HG03342 (cell line): ENCODE results near the gene IQGAP3.
"Not testable (repeated sequence)": the region's sequence is repeated elsewhere in the genome, so short reads cannot be mapped to it uniquely, and the experiment has no call there.

ENCODE experiments used
- ATAC-seq: cut with Tn5 transposase; IDR thresholded peaks from one replicate; pipeline ENCODE4 v1.9.1; 2021; ENCODE audit warnings: mild to moderate bottlenecking, moderate library complexity; ENCODE audit not compliant: unreplicated experiment

The IQGAP3 gene, protein sequence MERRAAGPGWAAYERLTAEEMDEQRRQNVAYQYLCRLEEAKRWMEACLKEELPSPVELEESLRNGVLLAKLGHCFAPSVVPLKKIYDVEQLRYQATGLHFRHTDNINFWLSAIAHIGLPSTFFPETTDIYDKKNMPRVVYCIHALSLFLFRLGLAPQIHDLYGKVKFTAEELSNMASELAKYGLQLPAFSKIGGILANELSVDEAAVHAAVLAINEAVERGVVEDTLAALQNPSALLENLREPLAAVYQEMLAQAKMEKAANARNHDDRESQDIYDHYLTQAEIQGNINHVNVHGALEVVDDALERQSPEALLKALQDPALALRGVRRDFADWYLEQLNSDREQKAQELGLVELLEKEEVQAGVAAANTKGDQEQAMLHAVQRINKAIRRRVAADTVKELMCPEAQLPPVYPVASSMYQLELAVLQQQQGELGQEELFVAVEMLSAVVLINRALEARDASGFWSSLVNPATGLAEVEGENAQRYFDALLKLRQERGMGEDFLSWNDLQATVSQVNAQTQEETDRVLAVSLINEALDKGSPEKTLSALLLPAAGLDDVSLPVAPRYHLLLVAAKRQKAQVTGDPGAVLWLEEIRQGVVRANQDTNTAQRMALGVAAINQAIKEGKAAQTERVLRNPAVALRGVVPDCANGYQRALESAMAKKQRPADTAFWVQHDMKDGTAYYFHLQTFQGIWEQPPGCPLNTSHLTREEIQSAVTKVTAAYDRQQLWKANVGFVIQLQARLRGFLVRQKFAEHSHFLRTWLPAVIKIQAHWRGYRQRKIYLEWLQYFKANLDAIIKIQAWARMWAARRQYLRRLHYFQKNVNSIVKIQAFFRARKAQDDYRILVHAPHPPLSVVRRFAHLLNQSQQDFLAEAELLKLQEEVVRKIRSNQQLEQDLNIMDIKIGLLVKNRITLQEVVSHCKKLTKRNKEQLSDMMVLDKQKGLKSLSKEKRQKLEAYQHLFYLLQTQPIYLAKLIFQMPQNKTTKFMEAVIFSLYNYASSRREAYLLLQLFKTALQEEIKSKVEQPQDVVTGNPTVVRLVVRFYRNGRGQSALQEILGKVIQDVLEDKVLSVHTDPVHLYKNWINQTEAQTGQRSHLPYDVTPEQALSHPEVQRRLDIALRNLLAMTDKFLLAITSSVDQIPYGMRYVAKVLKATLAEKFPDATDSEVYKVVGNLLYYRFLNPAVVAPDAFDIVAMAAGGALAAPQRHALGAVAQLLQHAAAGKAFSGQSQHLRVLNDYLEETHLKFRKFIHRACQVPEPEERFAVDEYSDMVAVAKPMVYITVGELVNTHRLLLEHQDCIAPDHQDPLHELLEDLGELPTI (N-terminal part only)

DNA sequence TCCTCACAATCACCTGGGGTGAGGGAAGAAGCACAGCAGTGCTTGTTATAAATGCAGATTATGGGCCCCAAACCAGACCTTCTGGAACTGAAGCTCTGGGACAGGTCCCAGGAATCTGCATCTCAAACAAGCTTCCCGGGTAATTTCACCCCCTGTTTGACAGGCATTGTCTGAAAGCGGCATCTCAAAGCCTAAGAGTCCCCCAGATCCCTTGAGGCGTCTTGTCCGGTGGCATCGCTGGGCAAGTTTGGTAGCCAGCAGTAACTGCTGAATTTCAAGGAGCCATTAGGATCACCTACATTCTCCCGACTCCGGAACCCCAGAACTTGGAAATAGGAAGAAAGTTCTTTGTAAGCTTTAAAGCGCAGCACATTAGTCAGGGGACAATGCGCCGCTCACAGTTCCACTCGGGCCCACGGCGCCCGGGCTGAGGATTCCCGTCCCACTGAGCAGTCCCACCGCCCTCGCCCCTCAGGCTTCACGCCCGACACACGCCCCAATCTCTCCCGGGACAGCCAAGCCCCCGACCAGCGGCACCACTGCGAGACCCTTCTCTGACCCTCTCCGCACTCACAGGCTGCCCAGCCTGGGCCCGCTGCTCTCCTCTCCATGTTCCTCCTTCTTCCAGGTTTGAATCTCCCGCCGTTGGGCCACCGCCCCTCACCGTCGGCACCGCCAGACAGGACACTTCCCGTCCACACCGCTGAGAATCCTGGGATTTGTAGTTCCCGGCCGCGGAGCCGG is at the start of gene IQGAP3:
TSS of gene IQGAP3 (minus strand) at position 647 of the 744 bp plus-strand sequence. CDS start at position 611, 36 bp downstream.
- peak; percentile 74 for ATAC-seq

DNA sequence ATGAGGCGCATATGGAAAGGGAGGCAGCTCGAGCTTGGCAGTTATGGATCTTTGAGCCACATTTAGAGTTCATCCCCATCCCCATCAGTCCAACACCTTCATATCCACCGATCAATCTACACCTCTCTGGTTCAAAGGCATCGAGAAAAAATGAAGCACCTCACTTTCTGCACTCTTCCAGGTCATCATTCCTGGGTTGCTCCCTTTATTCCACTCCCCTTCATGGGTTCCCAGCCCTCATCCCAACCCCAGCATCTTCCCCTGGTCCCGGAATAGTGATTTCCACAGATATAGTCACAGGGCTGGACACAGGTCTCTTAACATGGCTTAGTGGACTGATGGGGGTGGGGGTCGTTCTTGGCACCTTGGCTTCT is 47.2 kb upstream of the IQGAP3 start:
- ATAC-seq = no peak

DNA sequence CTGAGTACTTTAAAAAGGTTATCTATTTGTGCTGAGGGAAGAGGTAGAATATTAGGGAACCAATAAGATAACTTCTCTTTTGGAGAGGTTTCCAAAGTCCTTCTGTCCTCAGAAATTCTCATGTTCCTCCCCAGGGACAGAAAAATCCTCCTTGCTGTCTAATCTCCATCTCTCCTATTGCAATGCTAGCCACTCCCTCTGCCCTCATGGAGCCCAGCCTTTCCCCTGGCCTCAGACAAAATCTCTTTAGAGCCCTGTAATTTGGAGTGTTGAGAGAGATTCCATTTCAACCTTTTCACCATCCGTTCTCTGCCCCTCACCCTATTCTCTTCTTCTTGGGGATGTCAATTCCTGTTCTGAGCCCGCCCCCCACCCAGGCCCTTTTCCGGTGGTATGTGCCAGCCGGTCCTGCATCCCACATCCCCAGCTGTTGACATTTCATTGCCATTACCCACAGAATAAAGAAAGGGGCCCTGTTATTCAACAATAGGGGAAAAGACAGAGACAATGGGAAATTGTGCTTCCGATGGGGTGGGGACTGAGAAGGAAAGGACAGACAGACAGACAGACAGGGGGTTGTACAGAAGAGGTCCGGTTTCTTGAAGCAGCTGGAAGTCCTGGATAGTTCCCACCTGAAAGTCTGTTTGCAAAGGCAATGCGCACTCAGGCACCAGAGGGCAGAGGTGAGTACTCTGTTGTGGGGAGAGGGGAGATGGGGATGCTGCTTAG is 46.7 kb upstream of the IQGAP3 start, which contains the start of gene HAPLN2:
TSS of gene HAPLN2 (plus strand) at position 563 of the 729 bp plus-strand sequence. CDS start 4,076 bp downstream, outside the sequence.
- no peak for ATAC-seq

DNA sequence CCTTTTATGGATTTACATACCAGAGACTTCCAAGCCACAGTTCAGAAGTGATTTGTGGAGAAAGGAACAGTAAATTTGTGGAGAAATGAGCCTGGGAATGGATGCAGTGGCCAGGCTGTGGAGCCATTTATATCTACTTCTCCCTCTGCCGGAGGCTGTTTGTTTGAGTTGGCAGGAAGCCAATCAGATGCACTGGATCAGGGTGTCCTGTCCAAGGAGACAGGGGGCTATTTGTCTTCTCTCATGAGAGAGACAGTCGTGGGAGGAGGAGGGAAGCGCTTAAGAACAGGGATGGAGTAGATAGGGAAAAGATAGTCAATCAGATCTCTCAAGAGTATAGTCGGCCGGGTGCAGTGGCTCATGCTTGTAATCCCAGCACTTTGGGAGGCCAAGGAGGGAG is 44.1 kb upstream of the IQGAP3 start:
- no peak for ATAC-seq

DNA sequence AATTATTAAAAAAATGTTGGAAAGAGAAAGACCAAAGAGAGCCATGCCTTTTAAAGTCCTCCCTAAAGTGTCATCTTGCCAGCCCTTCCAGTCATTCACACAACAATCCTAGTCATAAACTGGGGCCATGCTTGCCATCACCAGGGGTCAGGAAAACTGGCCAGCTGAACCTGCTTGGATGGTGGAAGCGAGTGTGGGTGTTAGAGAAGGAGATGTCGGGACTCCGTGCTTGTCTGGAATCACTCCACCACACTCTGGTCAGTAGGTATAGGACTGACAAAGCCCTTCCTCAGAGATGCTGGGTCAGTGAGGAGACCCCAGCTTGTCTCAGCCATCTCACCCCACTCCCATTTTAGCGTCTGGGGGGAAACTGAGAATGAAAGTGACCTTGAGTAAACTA is 43.6 kb upstream of the IQGAP3 start:
- no peak for ATAC-seq

DNA sequence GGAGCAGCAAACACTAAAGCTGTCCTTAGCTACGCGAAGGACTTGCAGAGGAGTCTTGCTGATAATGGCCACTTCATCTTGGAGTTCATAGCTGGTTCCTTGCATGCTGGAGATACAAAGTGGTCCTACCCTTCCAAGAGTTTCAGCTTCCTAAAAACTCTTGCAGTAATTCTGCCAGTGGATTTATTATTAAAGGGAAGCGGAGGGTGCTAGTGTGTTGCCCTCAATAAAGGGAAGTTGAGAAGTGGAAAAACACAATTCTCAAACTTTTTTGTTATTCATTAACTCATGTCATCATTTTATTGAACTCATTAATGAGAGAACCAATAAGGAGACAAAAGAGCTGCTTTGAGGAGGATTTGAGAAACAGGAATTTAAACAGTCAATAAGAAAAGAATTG is 40.3 kb upstream of the IQGAP3 start:
- ATAC-seq = no peak

DNA sequence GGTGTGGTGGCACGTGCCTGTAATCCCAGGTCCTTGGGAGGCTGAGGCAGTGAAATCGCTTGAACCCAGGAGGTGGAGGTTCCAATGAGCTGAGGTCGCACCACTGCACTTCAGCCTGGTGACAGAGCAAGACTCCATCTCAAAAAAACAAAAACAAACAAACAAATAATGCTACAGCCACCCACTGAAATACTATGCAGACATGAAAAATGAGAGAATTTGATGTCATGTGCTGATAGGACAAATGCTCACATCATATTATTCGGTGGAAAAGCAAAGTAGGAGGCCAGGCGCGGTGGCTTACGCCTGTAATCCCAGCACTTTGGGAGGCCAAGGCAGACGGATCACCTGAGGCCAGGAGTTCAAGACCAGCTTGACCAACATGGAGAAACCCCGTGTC is 37.7 kb upstream of the IQGAP3 start:
- ATAC-seq = not testable (repeated sequence)

DNA sequence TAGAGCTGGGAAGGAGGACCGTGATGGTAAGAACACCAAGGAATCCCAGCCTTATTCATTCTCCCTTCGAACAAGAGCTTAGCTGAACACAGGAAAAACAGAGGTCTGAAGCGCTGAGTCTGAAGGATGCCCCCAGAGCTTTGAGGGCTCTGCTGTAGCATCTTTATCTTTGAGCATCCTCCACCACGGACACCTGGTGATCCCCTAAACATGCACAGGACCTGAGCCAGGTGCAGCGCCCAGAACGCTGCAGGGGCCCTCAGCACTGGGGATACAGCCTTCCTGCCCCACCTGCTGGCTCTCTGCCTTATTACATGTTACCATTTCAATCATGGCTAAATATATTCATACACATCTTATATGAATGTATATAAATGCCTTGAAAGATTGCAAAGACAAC is 36.6 kb upstream of the IQGAP3 start:
- peak; percentile 53 for ATAC-seq

DNA sequence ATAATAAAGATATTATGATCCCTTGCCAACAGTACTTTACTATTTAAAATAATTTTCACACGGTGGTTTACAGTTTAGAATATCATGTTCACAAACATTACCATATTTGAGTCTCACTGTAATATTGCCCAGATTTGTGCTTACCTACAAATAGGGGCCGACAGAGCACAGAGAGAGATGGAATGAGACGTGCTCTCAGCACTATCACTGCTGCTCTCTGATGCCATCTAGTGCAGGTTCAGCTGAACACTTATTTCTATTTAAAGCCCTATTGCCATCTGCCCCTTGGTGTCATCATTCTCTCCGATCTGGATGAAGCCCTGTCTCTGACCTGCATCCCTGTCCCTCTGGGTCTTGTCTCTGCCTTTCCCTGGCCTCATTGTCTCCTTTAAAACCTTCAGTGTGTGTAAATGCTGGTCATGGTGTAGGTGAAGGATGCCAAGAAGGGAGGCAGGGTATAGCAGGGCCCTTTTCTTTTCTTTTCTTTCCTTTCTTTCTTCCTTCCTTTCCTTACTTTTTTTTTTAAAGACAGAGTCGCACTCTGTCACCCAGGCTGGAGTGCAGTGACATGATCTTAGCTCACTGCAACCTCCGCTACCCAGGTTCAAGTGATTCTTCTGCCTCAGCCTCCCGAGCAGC is 35.8 kb upstream of the IQGAP3 start:
- peak; percentile 67 for ATAC-seq

DNA sequence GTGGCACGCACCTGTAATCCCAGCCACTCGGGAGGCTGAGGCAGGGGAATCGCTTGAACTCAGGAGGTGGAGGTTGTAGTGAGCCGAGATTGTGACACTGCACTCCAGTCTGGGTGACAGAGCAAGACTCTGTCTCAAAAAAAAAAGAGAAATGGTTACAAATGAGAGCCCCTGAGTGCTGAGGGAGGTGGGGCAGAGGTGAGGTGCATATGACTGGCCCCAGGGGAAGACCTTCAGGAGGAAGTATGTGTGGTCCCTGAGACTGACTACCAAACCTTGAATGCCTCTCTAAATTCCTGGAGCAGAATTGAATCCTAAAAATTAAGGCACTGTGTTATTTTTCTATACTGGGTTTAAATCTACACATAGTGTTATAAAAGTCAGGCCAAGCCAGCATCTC is 35.0 kb upstream of the IQGAP3 start:
- ATAC-seq = not testable (repeated sequence)

DNA sequence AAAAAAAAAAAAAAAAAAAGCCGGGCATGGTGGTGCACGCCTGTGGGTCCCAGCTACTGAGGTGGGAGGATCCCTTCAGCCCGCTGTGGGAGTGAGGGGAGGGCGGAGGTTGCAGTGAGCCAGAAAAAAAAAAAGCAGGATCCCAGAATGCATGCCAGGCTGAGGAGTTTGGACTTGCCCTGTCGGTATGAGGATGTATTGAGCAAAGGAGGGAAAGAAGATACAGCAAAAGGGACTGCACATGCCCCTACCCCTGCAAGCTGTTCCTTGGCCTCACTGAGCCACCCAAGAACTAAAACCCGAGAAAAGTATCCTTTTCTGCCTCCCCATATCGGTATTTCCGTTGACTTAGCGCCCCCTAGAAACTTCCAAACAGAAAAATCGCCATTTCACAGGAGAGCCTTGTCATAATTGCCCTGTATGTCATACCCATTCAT is 30.2 kb upstream of the IQGAP3 start:
- no peak for ATAC-seq

DNA sequence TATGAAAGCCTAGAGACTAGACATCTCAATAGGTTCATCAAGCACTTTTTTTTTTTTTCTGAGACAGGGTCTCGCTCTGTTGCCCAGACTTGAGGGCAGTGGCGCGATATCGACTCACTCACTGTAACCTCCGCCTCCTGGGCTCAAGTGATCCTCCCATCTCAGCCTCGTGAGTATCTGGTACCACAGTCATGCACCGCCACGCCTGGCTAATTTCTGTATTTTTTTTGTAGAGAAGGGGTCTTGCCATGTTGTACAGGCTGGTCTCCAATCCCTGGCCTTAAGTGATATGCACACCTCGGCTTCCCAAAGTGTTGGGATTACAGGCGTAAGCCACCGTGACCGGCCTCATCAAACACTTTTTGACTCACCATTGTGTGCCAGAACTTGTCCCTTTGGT is 29.5 kb upstream of the IQGAP3 start:
- no peak for ATAC-seq

DNA sequence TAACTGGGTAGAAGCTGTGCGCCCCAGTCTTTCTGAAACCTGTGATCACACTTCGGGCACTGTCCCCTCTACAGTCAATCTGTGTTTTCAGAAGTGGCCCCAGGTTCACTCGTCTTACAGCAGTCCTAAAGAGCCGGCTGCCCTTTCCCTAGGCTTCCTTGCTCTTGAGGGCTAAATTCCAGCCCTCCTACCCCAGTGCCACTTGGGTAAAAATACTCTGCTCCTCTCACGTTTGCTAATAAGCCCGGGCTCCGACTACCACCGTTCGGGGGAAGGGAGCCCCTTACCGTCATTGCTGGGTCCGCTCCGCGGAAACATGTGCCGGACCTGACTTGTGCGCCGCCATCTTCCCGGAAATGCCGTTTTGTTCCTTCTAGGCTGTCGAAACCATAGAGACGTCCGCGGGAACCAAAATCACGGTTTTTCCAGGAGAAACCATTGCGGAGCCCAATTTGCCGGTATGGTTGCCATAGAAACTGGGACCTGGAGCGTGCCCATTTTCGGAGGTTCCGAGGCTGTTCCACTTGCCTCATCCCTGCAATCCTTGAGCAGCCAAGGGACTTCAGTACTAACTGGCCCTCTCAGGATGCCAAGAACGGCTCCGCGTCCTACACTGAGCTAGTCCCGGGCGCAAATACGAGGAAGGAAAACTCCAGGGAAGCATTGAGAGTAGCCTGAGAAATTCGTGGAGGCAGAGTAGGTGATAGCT is 28.9 kb upstream of the IQGAP3 start, which contains the start of gene GPATCH4:
TSS of gene GPATCH4 (minus strand) at position 358 of the 709 bp plus-strand sequence.
- ATAC-seq = peak; percentile 49

DNA sequence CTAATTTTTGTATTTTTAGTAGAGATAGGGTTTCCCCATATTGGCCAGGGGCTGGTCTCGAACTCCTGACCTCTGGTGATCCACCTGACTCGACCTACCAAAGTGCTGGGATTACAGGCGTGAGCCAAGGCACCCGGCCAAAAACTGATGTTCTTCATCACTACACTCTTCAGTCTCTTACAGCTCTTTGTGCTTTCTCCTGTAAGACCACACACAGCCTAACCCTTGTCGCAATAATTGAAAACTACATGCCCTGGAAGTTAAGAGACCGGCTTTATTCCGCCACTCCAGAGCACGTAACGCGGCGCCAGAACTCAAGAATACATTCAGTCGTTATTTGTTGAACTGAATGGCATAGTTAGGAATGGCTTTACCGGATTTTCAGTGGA is 28.4 kb upstream of the IQGAP3 start:
- ATAC-seq = no peak

DNA sequence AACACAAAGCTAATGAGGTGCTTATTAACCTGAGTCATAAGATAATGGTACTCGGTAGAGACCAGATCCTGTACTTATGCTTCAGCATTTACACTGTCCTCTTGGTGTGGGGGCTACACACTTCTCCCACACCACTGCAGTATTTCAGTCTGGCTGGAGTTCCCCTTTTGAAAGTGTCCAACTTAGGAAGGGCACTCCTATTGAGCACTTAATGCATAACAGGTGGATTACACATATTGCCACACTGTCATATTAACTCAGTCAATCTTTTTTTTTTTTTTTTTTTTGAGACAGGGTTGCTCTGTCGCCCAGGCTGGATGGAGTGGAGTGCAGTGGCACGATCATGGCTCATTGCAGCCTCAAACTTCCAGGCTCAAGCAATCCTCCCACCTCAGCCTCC is 27.4 kb upstream of the IQGAP3 start:
- peak; percentile 50 for ATAC-seq

DNA sequence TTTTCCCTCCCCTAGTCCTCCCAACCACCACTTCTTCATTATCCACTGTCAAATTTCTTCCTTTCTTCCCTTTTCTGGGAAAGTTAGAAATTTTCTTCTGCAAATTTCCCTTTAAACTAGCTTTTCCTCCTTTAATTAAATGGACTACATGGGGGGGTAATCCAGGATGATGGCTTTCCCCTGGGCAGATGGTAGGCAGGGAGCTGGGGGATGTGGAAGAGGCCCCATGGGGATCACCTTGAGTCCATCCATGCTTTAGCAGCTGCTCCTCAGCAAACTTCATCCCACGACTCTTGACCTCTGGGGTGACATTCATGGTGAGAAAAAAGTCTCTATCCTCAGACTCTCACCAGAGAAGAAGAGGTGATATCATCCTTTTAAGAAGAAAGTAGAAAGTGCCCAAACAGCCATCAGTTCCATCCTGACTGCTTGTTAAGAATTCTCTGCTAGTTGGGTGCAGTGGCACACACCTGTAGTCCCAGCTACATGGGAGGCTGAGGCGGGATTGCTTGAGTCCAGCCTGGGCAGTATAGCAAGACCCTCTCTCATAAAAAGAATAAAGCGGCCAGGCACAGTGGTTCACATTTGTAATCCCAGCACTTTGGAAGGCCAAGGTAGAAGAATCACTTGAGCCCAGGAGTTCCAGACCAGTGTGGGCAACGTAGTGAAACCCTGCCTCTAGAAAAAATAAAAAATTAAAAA is 26.5 kb upstream of the IQGAP3 start:
- ATAC-seq = no peak

DNA sequence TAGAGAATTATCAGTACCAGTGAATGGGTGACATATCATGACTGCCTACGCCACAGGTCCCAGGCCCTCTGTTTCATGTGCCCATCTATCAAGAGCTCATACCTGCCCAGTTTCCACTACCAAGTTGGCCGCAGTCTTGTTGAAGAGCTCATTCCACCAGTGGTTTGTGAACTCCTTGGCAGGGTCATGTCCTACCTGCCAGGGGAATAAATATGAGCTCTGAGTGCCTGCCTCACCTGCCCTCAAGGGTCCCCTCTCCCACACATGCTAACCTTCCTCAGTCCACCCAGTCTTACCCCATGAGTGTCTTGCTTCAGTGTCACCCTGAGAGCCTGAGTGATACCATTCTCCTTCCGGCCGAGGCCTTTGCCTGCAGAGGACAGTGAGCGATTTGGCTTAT is 25.8 kb upstream of the IQGAP3 start:
- ATAC-seq = no peak

DNA sequence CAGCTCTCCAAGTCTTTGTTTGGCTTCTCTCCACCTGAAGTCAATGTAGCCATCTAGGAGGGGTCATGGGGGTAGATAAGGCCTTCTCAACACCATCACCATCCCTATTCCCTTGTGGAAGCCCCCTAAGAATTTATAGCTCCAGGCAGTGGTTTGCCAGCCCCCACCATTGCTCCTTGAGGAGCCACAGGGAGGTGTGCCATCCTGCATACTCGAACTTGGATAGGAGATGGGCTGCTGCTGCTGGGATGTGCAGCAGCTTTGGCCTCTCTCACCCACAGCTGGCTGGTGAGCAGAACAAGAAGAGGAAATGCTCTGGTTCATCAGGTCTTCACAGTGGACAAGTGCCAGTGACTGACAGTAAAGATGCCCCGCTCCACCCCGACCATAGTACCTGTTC is 24.1 kb upstream of the IQGAP3 start:
- ATAC-seq = no peak
